ENCODE data around the gene C22orf39.

DNA sequence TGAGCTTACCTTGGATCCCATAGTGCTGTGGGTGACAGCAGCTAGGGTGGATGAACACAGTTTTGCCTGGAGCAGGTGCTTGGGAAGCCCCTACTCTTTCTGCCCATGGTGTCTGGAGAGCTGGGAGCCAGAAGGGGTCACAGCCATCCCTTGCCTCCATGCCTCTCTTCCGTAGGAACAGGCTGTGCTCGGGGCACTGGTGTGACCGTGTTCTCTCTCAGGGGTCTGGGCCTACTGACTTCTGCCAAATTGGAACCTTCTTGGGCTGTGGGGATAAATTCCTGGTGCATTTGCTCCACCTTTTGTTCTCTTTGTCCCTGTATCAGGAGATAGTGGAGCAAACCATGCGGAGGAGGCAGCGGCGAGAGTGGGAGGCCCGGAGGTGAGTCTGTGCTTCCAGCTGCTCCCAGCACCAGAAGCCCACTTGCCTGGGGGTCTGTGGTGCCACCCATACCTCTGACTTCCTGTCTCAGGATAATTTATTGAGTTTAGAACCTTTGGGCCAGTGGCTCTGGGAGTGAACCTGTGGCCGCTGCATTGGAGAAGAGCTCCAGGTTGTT is 46.6 kb upstream of the C22orf39 start:
- TF ChIP-seq CTCF (IDR thresholded peaks at IDR 0.05) (no peak), ETV6 (CRISPR knock-in tag; IDR thresholded peaks at IDR 0.05) (no peak), IRF1 (CRISPR knock-in tag; IDR thresholded peaks at IDR 0.05) (no peak), ZMAT4 (CRISPR knock-in tag; IDR thresholded peaks at IDR 0.05) (no peak), NFYB (CRISPR knock-in tag; conservative IDR thresholded peaks at IDR 0.05; ENCODE audit: low read depth) (no peak), E2F1 (CRISPR knock-in tag; IDR thresholded peaks at IDR 0.05) (no peak), FOXJ3 (CRISPR knock-in tag; IDR thresholded peaks at IDR 0.05; ENCODE audit: borderline replicate concordance) (no peak)
